ENCODE data around the gene LEFTY1. TPM values are rescaled to one million over a fixed set of nuclear protein-coding genes. Genes with fewer than 3 reads are reported as not detected.

Gene LEFTY1
- total RNA-seq, 1 experiment from 2014 or later = not detected

DNA sequence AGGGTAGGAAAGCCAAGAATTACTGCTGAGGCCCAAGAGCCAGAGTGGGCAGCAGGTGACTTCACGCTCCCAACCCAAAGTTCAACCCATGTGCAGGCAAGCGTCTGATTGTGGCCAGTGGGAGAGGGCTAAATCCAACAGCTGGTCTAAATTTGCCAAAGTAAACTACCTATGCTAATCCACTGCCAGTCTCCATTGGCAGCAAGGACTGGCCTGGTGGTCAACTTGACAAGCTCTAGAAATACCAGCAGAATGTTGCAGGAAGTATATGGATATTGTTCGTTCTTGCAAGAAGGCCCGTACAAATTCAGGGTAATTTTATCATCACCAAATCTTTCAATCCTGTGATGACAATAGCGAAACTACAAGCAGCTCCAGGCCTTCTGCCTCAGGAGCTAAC is 8.3 kb downstream of the LEFTY1 start:
- no TSS peak for BruUV-seq (replicated peaks)
- peaks cover 36% of the 10 kb centered on the region for H3K4me1 ChIP-seq (ENCODE audit: control insufficient read depth, insufficient read depth, low read length)
- POLR2A ChIA-PET = interaction anchor here (0.6 kb wide), 1 partner anchor 74 kb away, joined by 7 read pairs; no protein-coding TSS in a partner anchor
- intact Hi-C loops (cut with micrococcal nuclease; ENCODE audit: unreplicated experiment) = no loop called here
- peak overlapping the region; percentile 91 for H3K27ac ChIP-seq (ENCODE audit: low read length)
- in situ Hi-C loops (cut with HindIII; ENCODE audit: low pct_unique_long_range_greater_than_20kb, low sequenced_read_pairs) = no loop called here
- DNase-seq (ENCODE audit: low read depth, low spot score) (no peak), ATAC-seq (no peak)
- no peaks in the 10 kb centered on the region for H3K9me3 ChIP-seq (ENCODE audit: control insufficient read depth, insufficient read depth, low read depth, low read length)
- H3K4me3 ChIP-seq (ENCODE audit: low read depth in 2 of 2, low read length in 2 of 2) = peak overlapping the region in 1 of 2 experiments; percentile 88; a peak in 3 of 4 replicates
- no peaks in the 10 kb centered on the region; the same call in 1 of the 2 replicates for H3K36me3 ChIP-seq (ENCODE audit: control insufficient read depth, insufficient read depth, low read length)
- CTCF ChIA-PET = no interaction called here
- TF ChIP-seq, protein P1, sequence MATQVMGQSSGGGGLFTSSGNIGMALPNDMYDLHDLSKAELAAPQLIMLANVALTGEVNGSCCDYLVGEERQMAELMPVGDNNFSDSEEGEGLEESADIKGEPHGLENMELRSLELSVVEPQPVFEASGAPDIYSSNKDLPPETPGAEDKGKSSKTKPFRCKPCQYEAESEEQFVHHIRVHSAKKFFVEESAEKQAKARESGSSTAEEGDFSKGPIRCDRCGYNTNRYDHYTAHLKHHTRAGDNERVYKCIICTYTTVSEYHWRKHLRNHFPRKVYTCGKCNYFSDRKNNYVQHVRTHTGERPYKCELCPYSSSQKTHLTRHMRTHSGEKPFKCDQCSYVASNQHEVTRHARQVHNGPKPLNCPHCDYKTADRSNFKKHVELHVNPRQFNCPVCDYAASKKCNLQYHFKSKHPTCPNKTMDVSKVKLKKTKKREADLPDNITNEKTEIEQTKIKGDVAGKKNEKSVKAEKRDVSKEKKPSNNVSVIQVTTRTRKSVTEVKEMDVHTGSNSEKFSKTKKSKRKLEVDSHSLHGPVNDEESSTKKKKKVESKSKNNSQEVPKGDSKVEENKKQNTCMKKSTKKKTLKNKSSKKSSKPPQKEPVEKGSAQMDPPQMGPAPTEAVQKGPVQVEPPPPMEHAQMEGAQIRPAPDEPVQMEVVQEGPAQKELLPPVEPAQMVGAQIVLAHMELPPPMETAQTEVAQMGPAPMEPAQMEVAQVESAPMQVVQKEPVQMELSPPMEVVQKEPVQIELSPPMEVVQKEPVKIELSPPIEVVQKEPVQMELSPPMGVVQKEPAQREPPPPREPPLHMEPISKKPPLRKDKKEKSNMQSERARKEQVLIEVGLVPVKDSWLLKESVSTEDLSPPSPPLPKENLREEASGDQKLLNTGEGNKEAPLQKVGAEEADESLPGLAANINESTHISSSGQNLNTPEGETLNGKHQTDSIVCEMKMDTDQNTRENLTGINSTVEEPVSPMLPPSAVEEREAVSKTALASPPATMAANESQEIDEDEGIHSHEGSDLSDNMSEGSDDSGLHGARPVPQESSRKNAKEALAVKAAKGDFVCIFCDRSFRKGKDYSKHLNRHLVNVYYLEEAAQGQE (IDR thresholded peaks at IDR 0.05; ENCODE audit: insufficient read depth in 1 of 2, low read depth in 2 of 2, low read length in 1 of 2) = no peak
- TF ChIP-seq, protein P2, sequence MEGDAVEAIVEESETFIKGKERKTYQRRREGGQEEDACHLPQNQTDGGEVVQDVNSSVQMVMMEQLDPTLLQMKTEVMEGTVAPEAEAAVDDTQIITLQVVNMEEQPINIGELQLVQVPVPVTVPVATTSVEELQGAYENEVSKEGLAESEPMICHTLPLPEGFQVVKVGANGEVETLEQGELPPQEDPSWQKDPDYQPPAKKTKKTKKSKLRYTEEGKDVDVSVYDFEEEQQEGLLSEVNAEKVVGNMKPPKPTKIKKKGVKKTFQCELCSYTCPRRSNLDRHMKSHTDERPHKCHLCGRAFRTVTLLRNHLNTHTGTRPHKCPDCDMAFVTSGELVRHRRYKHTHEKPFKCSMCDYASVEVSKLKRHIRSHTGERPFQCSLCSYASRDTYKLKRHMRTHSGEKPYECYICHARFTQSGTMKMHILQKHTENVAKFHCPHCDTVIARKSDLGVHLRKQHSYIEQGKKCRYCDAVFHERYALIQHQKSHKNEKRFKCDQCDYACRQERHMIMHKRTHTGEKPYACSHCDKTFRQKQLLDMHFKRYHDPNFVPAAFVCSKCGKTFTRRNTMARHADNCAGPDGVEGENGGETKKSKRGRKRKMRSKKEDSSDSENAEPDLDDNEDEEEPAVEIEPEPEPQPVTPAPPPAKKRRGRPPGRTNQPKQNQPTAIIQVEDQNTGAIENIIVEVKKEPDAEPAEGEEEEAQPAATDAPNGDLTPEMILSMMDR (IDR thresholded peaks at IDR 0.05) = no peak
- TF ChIP-seq SIN3A (IDR thresholded peaks at IDR 0.05; ENCODE audit: borderline replicate concordance, insufficient read depth, low read depth, low read length) (no peak), TCF7L2 (IDR thresholded peaks at IDR 0.05; ENCODE audit: low read depth, low read length) (no peak), POLR2AphosphoS5 (IDR thresholded peaks at IDR 0.05; ENCODE audit: low read depth, low read length) (no peak)
- no peaks in the 10 kb centered on the region for H3K27me3 ChIP-seq (ENCODE audit: control insufficient read depth, insufficient read depth, low read length)

DNA sequence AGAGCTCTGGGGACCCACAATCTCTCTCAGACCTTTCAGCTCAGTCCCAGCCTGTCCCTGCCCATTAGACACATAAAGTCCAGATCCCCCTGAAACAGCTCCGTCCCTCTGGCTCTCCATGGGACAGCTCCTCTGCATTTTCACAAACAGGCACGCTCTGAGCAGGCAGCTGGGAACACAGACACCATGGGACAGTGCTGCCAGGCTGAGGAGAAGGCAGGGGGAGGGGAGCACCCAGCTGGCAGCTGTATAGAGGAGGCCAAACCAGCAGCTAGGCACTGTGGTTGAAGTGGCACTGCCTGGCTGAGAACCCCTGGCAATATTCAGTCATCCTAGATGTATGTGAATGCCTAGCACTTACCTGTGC is 8.7 kb downstream of the LEFTY1 start:
- BruUV-seq (replicated peaks) = TSS peak; percentile 56
- ChIA-PET POLR2A (interaction anchor here (0.6 kb wide), 1 partner anchor 74 kb away, joined by 7 read pairs; no protein-coding TSS in a partner anchor), CTCF (no interaction called here)
- Histone ChIP-seq H3K36me3 (ENCODE audit: control insufficient read depth, insufficient read depth, low read length) (no peaks in the 10 kb centered on the region; the same call in 1 of the 2 replicates), H3K4me3 (ENCODE audit: low read depth in 2 of 2, low read length in 2 of 2) (no peak overlapping the region), H3K9me3 (ENCODE audit: control insufficient read depth, insufficient read depth, low read depth, low read length) (no peaks in the 10 kb centered on the region), H3K4me1 (ENCODE audit: control insufficient read depth, insufficient read depth, low read length) (peaks cover 36% of the 10 kb centered on the region), H3K27ac (ENCODE audit: low read length) (no peak overlapping the region), H3K27me3 (ENCODE audit: control insufficient read depth, insufficient read depth, low read length) (no peaks in the 10 kb centered on the region)
- DNase-seq (ENCODE audit: low read depth, low spot score) = no peak
- intact Hi-C loops (cut with micrococcal nuclease; ENCODE audit: unreplicated experiment) = no loop called here
- ATAC-seq = no peak
- TF ChIP-seq, protein P1 (IDR thresholded peaks at IDR 0.05; ENCODE audit: insufficient read depth in 1 of 2, low read depth in 2 of 2, low read length in 1 of 2) = no peak
- TF ChIP-seq SIN3A (IDR thresholded peaks at IDR 0.05; ENCODE audit: borderline replicate concordance, insufficient read depth, low read depth, low read length) (no peak), TCF7L2 (IDR thresholded peaks at IDR 0.05; ENCODE audit: low read depth, low read length) (no peak), POLR2AphosphoS5 (IDR thresholded peaks at IDR 0.05; ENCODE audit: low read depth, low read length) (no peak)
- TF ChIP-seq, protein P2 (IDR thresholded peaks at IDR 0.05) = no peak
- in situ Hi-C loops (cut with HindIII; ENCODE audit: low pct_unique_long_range_greater_than_20kb, low sequenced_read_pairs) = no loop called here

All from Panc1 (cell line).